GM21786 (cell line): Measurements from ENCODE around the gene RNF212.

Experiments used
- ATAC-seq: cut with Tn5 transposase; IDR thresholded peaks from one replicate; pipeline ENCODE4 v1.9.1; 2021; ENCODE audit not compliant: unreplicated experiment

Gene RNF212

DNA sequence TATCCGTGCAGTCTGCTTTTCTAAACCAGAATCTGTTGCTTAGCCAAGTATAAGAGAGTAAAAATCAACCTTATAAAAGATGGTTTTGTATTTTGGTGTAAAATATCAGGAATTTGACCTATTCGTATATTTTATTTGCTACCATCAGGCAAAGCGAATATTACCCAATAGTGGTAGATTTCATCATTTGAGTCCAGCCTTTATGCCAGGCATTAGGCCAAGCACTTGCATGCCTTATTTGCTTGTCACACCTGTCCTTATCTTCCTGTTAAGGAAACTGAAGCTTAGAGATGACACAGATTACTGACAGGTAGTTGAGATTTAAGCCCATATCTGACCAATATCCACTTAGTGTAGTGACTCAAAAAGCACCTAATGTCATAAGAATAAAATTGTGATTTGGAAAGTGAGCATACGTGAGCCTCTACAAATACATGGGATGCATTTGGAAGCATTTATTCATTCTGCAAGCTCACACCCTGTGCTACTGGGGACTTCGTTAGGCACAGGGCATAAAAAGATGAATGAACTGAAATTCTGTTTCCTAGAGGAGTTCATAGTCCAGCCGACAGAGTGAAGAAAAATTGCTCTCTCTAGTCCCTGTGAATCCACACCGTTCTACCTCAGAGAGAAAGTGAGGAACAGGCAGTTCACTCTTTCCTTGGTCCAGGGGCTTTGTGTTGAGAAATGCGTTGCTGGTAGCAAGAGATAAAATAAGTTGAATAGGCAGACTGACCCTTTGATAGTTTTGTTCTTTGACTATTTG is 2.3 kb upstream of the RNF212 start:
- ATAC-seq, result no peak

DNA sequence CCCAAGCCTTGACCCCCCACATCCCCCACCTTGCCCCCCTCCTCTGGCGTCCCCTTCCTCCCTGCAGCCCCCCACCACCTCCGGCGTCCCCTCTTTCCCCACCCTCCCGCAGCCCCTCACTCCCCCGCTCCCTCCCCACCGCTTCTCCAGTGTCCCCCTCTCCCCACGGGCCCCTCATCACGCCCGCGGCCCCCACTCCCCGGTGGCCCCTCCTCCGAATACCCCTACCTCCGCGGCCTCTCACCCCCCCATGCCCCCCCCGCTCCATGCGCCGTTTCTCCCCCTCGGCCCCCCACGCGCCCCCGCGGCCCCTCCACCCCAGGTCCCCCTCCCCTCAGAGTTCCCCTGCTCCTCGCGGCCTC is 562 bp downstream of the RNF212 start:
- ATAC-seq, result no peak

DNA sequence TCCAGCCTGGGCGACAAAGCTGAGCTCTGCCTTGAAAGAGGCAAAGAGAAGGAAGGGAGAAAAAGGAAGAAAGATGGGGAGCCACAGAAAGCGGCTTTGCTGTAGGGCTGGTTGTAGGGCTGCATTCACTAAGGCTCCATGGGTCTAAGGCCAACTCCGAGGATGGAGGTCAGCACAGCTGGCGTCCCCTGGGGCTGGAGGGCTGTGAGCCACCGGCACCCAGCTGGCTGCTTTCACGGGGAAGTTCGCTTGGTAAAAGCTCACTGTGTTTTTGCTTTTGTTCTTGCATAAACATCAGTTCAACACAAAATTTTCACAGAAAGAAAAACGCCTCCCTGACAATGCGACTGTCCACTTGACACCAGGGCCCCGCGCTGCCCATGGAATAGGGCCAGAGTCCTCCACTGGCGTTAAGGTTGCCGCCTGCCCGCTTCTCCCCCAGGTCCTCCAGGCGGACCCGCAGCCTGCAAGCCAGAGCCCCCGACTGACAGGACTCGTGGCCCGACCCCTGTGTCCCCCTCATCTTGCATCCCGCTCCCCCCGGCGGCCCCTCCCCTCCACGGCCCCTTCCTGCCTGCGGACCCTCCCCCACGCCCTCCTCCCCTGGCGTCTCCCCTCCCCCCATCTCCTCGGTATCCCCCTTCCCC is 1.1 kb downstream of the RNF212 start:
- ATAC-seq, result no peak

- ATAC-seq, result no peak
These were observed 2.0 kb downstream of the RNF212 start for GRCh38 chr4:1111259-1111809.

DNA sequence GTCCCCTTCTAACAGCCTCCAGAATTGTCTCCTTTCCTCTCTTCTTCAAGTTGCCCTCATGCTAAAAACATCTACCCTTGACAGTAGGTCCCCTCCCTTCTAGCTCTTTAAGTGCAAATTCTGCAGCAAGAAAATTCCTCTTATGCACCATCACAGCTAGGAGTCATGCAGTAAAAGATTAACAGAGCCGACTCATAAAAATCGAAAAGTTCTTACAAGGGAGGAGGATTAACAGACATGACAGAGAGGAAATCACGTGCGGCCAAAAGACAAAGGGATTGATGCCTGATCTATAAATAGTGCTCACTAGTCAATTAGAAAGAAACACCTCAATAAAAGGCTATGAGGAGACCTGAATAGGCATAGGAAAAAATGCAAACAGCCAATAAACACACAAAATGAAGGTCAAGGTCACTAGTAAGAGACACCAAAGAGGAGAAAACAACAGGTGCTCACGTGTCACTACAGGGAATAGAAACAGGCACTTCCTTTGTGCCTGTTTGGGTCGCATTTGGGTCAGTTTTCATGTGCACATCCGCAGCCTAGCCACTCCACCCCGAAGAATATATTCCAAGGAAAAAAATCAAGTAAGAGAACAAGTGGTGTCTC is 3.4 kb downstream of the RNF212 start:
- no peak for ATAC-seq

DNA sequence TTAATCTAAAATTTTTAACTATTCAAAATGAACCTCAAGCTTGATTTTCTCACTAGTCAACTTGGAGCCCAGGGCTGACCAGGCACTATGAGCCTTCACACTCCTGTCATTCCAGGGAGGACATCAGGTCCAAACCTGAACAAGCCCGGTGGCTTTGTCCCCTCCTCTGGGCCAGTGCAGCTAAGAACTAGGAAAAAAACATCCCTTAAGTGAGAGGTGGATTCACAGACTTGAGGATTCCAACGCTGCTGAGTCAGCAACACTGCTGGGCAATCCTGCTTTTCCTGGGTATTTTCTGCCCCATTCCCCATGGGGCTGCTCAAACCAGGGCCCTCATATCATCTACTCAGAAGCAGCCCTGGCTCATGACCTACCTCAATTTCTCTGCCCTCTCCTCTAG is 4.0 kb downstream of the RNF212 start:
- ATAC-seq, result no peak

- ATAC-seq, result no peak
These were observed 7.7 kb downstream of the RNF212 start for GRCh38 chr4:1105662-1106061.

DNA sequence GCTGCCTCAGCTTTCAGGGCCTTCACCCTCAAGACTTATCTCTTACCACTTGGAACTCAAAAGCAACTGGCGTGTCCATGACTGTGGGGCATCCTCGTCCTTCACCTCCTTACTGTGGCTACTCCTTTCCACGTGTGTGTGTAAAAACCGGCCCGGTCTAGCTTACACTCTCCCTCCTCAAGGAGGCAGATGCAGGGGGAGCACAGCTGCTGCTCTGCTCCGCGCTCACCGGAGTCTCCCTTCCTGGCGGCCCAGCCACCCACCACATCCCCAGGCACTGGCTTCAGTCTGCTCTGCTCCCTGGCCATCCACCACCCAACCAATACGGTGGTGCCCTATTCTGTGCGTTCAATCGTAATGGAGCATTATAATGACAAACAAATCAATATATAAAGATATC is 8.3 kb downstream of the RNF212 start:
- ATAC-seq, result no peak

GRCh38 chr4:1104647-1105046 is 8.7 kb downstream of the RNF212 start:
- no peak for ATAC-seq

DNA sequence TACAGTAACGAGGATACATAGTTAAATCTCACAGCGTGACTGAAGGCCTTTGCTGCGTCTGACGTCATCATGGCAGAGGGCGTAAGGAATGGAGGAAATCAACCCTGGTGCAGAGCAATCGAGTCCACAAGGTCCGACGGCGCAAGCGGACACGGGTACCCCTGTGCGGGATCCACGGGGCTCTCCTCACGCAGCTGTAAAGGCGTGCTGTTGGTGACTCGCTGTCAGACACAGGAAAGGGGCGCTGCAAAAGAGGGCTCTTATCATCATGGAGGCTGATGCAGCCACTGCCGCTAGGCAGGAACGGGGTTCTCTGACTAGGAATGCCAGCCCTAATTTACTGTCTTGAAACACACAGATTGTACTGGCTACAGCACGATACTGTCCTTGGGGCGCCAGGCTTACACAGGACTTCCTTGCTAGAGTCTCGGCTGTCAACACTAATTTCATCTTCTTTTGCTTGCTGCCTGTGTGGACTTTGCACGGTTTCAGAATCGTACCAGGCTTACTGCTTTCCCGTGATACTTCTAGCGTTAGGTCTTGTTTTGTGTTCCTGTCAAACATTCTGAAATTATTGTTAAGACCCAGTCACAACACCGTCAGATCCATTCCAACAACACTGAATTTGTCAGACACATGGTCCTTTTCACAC is 13.6 kb downstream of the RNF212 start:
- no peak for ATAC-seq

GRCh38 chr4:1099270-1099669 is 14.1 kb downstream of the RNF212 start:
- no peak for ATAC-seq

GRCh38 chr4:1098311-1098925 is 14.9 kb downstream of the RNF212 start:
- ATAC-seq, result no peak

DNA sequence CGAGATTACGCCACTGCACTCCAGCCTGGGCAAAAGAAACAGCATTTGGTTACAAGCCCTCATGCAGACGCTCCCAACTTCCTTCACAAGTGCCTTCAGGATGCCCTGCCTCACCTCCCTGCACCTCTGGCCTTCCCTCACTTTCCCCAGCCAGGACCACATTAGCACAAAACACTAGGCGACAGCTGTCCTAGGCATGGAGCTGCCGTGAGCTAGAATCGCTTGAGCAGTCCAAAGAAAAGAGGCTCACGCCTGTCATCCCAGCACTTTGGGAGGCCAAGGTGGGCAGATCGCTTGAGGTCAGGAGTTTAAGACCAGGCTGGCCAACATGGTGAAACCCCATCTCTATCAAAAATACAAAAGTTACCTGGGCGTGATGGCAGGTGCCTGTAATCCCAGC is 15.8 kb downstream of the RNF212 start:
- ATAC-seq, result no peak

DNA sequence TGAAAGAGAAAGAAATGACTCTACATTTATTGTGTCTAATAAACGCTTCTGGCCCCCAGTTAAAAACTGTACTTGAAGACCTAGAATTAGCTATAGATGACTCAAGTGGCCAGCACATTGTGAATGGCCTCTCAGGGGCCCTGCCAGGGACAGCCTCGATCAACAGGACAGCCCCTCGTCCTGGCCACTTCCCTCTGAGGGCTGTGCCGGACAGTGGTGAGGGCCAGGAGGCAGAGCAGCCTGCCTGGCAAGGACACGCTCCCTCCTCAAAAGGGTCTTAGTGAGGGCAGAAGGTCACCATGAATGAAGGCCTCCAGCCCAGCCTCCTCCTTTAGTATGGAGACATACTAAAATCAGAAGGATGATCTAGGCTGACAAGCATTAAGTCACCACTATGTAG is 16.5 kb downstream of the RNF212 start:
- no peak for ATAC-seq

- ATAC-seq, result no peak
These were observed 19.1 kb downstream of the RNF212 start for GRCh38 chr4:1094336-1094690.

DNA sequence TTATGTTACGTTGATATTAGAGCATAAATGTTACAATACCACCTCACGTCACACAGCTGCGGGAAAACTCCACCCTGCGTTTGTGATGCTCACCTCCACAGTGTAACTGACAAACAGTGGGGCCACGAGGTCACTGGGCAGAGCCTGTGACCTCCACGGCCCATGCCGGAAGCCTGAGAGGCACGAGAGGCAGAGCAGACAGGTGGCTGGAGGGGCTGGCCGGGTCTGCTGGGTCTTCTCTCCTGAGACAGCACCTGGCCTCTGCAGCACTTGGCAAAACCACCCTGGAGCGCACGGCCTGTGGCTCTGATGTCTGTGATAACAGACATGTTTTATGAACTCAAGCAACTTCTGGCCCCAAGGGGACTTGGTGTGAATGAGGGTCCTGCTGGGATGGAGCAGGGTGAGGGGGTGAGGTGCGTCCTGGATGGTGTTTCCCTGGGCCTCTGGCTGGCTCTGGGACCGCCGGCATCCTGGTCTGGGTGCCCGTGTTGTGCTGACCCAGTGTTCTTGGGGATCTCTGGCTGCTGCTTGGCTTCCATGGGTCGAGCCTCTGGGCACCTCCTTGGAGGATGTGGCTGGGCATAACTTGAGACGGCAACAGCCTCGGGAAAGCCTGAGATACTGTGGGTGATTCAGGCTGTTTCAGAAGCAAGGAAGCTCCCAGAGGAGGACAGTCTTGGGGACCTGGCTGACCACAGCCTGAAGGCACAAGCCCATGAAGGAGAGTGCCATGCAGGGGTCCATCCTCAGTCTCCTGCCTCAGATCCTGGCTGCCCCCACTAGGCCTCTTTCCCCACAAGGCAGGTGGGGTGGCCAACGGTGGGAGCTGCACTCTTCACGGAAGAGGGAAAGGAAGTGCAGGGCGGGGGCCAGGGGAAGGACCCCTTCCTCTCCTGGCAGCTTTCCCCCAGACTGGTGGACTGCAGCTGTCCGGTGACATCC is 19.7 kb downstream of the RNF212 start:
- ATAC-seq, result no peak

GRCh38 chr4:1092983-1093361 is 20.4 kb downstream of the RNF212 start:
- no peak for ATAC-seq

DNA sequence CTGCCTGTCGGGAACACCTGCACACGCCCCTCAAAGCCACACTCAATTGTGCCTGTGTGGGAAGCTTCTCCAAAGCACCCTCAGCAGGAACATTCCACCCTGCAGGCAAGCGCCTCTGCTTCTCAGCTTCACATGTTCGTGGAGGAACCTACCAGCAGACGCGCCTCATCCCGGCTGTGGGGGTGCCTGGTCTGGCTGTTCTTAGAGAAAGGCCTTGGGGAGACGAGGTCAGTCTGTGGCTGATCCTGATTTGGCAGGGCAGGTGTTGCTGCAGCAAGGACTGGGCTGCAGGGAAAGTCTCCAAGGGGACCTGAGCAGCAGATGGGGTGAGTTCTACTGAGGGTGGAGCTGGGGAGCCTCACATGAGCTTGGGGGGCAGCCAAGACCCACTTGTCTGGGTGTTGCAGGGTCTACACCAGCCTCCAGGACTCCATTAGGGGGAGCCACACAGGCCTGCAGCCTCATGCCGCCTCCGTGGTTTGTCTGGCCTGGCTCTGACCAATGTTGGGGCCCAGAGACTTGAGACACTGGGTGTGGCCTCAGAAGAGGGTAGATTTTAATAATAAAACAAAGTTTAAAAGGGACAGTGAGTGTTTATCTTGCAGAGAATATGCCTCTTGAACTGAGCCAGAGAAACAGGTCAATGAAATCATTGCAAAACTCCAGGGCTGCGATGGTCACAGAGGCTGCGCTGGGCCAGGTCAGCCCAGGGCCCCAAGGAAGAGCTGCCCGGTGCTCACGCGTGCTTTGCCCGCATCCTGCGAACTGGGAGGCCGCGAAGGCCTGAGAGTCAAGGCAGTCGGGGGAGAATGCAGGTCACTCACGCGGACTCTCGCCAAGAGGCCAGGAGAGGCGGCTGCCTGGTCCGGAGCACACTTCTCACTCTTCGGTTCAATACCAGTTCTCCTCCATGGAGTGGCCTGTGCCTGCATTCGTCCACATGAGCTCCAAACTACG is 21.1 kb downstream of the RNF212 start:
- ATAC-seq, result no peak

- no peak for ATAC-seq
These were observed 21.8 kb downstream of the RNF212 start for GRCh38 chr4:1091561-1091995.
